ENCODE data around the gene AKAP8L.

GRCh38 chr19:15423130-15423529, 4.3 kb upstream of the AKAP8L start:
- TF ChIP-seq CTCF (IDR thresholded peaks at IDR 0.05) (no peak), POLR2A (IDR thresholded peaks at IDR 0.05) (no peak)
